ENCODE data around the gene SCD.
"Not testable (repeated sequence)": the region's sequence is repeated elsewhere in the genome, so short reads cannot be mapped to it uniquely, and the experiment has no call there.

Gene SCD

DNA sequence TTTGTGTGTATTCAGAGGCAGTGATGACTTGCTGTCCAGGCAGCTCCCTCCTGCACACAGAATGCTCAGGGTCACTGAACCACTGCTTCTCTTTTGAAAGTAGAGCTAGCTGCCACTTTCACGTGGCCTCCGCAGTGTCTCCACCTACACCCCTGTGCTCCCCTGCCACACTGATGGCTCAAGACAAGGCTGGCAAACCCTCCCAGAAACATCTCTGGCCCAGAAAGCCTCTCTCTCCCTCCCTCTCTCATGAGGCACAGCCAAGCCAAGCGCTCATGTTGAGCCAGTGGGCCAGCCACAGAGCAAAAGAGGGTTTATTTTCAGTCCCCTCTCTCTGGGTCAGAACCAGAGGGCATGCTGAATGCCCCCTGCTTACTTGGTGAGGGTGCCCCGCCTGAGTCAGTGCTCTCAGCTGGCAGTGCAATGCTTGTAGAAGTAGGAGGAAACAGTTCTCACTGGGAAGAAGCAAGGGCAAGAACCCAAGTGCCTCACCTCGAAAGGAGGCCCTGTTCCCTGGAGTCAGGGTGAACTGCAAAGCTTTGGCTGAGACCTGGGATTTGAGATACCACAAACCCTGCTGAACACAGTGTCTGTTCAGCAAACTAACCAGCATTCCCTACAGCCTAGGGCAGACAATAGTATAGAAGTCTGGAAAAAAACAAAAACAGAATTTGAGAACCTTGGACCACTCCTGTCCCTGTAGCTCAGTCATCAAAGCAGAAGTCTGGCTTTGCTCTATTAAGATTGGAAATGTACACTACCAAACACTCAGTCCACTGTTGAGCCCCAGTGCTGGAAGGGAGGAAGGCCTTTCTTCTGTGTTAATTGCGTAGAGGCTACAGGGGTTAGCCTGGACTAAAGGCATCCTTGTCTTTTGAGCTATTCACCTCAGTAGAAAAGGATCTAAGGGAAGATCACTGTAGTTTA is 15.8 kb downstream of the SCD start:
- peaks cover 7% of the 10 kb centered on the region for H3K27me3 Mint-ChIP-seq
- no peak overlapping the region for H3K4me3 Mint-ChIP-seq
- peaks cover 14% of the 10 kb centered on the region for H3K36me3 Mint-ChIP-seq
- no peak for ATAC-seq (ENCODE audit: low read depth)
- peaks cover 2% of the 10 kb centered on the region for H3K4me1 Mint-ChIP-seq
- H3K9me3 Mint-ChIP-seq, result no peaks in the 10 kb centered on the region
- no peak overlapping the region for H3K27ac Mint-ChIP-seq
- DNase-seq (ENCODE audit: low spot score in 2 of 2), result no peak

DNA sequence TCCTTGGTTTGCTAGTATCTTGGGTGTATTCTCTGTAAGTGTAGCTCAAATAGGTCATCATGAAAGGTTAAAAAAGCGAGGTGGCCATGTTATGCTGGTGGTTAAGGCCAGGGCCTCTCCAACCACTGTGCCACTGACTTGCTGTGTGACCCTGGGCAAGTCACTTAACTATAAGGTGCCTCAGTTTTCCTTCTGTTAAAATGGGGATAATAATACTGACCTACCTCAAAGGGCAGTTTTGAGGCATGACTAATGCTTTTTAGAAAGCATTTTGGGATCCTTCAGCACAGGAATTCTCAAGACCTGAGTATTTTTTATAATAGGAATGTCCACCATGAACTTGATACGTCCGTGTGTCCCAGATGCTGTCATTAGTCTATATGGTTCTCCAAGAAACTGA is 17.1 kb downstream of the SCD start:
- Mint-ChIP-seq H3K4me3 (no peak overlapping the region), H3K36me3 (peaks cover 11% of the 10 kb centered on the region), H3K27me3 (peaks cover 7% of the 10 kb centered on the region), H3K27ac (no peak overlapping the region), H3K4me1 (peaks cover 2% of the 10 kb centered on the region), H3K9me3 (no peaks in the 10 kb centered on the region)
- ATAC-seq (ENCODE audit: low read depth), result no peak
- no peak for DNase-seq (ENCODE audit: low spot score in 2 of 2)

DNA sequence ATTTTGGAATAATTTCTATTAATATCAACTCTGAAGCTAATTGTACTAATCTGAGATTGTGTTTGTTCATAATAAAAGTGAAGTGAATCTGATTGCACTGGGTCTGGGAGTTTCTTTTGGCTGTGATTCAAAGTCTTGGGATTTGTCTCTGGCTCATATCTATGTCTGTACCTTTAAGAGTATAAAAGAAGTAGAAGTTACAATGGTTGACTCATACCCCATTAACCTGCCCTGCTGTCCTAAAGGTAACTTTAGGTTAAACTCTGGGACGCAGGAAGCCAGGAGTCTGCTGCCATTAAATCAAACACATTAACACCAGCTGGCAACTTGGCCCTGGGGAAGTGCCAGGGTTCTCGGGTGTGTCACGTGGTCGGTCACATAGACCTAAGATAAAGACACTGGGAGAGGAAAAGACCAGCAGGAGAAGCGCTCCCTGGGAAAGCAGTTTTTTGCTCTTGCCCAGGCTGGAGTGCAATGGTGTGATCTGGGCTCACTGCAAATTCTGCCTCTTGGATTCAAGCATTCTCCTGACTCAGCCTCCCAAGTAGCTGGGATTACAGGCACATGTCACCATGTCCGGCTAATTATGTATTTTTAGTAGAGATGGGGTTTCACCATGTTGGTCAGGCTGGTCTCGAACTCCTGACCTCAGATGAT is 17.8 kb downstream of the SCD start:
- no peak for ATAC-seq (ENCODE audit: low read depth)
- H3K36me3 Mint-ChIP-seq, result peaks cover 9% of the 10 kb centered on the region

DNA sequence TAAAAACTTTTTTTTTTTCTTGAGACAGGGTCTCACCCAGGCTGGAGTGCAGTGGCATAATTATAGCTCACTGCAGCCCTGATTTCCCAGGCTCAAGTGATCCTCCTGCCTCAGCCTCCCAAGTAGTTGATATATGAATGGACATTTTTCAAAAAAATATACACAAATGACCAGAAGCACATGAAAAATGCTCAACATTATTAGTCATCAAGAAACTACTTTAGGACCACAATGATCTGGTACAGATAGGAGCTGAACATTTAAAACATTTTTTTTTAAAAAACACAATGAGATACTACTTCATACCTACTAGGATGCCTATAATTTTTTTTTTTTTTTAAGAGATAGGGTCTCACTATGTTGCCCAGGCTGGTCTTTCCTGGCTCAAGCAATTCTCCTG is 21.7 kb downstream of the SCD start:
- Mint-ChIP-seq H3K4me3 (no peak overlapping the region), H3K36me3 (peaks cover 2% of the 10 kb centered on the region), H3K4me1 (peaks cover 9% of the 10 kb centered on the region), H3K27ac (no peak overlapping the region), H3K27me3 (peaks cover 17% of the 10 kb centered on the region), H3K9me3 (no peaks in the 10 kb centered on the region)
- DNase-seq (ENCODE audit: low spot score in 2 of 2) (no peak), ATAC-seq (ENCODE audit: low read depth) (no peak)

More for the DNA sequence above, 17.8 kb downstream of the SCD start:
- H3K4me3 Mint-ChIP-seq, result no peak overlapping the region
- DNase-seq (ENCODE audit: low spot score in 2 of 2), result no peak
- H3K9me3 Mint-ChIP-seq, result no peaks in the 10 kb centered on the region
- no peak overlapping the region for H3K27ac Mint-ChIP-seq
- H3K4me1 Mint-ChIP-seq, result peaks cover 2% of the 10 kb centered on the region
- H3K27me3 Mint-ChIP-seq, result peaks cover 9% of the 10 kb centered on the region

DNA sequence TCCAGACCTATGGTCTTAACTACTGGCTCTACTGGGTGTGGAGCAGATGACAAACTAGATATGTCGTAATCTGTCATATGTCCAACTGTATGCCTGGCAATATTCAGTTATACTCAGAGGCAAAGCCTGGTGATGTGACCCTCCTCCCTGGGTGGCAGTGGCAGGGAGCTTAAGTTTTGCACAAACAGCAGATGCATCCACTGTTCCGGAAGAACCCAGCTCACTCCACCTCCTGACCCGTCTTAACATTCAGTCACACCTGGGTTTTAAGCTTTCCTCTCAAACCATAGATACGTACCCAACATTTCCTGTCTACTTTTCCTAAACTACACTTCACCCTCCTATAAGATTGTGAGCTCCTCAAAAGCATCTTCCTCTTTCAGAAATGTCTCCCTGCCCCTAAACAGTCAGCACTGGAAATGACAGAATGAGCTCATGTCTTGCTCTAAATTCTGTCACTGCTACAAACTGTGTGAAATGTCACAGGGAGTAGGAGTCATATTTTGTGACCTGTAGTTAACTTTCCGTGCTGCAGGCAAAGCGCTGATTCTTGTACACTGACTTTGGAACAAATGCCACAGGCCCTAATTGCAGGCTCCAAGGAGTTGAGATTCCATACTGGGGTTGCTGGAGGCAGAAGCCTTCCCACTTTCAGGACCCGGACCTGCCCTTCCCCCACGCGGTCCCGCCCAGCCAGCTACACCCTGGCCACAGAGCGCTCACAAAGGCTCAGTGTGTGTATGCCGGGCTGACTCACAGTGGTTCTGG is 23.9 kb downstream of the SCD start:
- no peak for DNase-seq (ENCODE audit: low spot score in 2 of 2)
- peaks cover 2% of the 10 kb centered on the region for H3K36me3 Mint-ChIP-seq
- H3K4me1 Mint-ChIP-seq, result peaks cover 9% of the 10 kb centered on the region
- H3K27me3 Mint-ChIP-seq, result peaks cover 17% of the 10 kb centered on the region
- H3K9me3 Mint-ChIP-seq, result no peaks in the 10 kb centered on the region
- H3K4me3 Mint-ChIP-seq, result peak overlapping the region; percentile 25
- no peak for ATAC-seq (ENCODE audit: low read depth)
- H3K27ac Mint-ChIP-seq, result no peak overlapping the region

DNA sequence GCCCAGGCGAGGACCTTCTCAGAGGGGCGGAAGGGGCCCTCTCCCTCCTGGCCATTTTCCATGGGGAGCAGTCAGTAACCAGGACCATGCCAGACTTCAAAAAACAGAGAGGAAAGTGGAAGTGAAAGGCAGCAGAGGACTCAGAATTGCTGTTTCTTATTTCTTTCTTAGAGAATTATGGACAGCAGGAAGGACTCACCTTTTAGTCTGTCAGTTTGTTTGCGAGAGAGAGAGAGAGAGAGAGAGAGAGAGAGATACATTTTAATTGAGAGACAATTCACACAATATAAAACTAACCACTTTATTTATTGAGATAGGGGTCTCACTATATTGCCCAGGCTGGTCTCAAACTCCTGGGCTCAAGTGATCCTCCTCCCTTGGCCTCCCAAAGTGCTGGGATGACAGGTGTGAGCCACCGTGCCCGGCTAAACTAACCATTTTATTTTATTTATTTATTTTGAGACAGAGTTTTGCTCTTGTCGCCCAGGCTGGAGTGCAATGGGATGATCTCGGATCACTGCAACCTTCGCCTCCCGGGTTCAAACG is 24.5 kb downstream of the SCD start:
- peaks cover 17% of the 10 kb centered on the region for H3K27me3 Mint-ChIP-seq
- ATAC-seq (ENCODE audit: low read depth) (no peak), DNase-seq (ENCODE audit: low spot score in 2 of 2) (no peak)
- peaks cover 9% of the 10 kb centered on the region for H3K4me1 Mint-ChIP-seq
- H3K4me3 Mint-ChIP-seq, result peak overlapping the region; percentile 25
- no peak overlapping the region for H3K27ac Mint-ChIP-seq
- H3K9me3 Mint-ChIP-seq, result no peaks in the 10 kb centered on the region
- peaks cover 2% of the 10 kb centered on the region for H3K36me3 Mint-ChIP-seq

DNA sequence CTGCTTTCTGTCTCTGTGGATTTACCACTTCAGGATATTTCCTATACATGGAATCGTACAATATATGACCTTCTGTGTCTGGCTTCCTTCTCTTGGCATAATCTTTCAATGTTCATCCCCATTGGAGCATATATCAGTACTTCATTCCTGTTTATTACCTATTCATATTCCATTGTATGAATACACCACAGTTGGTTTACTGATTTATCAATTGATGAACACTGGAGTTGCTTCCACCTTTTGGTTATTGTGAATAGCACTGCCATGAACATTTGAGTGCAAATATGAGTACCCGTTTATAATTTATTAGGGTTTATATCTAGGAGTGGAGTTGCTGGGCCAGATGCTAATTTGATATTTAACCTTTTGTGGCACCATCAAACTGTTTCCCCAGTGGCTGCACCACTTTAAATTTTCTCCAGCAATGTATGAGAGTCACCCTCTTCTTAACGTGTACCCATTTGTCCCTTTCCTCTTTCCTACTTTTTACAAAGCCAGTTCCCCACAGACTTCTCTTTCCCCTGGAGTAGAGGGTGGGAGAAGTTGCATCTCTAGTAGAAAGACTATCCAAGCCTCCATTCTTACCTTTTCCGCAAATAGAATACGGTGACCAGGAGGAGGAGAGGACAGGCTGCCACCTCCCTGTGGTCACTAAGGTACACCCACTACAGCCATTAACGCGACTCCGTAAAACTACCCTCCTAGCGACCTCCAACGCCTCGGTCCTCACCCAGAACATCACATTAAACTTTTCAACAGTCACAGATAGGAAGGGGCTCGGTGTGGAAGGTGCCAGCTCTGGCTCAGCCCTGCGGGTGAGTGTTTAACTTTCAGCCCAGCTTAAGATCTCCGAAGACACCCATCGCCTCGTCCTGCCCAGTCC is 25.6 kb downstream of the SCD start:
- no peak overlapping the region for H3K27ac Mint-ChIP-seq
- no peaks in the 10 kb centered on the region for H3K36me3 Mint-ChIP-seq
- peaks cover 11% of the 10 kb centered on the region for H3K27me3 Mint-ChIP-seq
- no peak overlapping the region for H3K4me3 Mint-ChIP-seq
- H3K9me3 Mint-ChIP-seq, result no peaks in the 10 kb centered on the region
- peaks cover 9% of the 10 kb centered on the region for H3K4me1 Mint-ChIP-seq
- ATAC-seq (ENCODE audit: low read depth) (no peak), DNase-seq (ENCODE audit: low spot score in 2 of 2) (peak in 1 of 2 donors; percentile 3)

DNA sequence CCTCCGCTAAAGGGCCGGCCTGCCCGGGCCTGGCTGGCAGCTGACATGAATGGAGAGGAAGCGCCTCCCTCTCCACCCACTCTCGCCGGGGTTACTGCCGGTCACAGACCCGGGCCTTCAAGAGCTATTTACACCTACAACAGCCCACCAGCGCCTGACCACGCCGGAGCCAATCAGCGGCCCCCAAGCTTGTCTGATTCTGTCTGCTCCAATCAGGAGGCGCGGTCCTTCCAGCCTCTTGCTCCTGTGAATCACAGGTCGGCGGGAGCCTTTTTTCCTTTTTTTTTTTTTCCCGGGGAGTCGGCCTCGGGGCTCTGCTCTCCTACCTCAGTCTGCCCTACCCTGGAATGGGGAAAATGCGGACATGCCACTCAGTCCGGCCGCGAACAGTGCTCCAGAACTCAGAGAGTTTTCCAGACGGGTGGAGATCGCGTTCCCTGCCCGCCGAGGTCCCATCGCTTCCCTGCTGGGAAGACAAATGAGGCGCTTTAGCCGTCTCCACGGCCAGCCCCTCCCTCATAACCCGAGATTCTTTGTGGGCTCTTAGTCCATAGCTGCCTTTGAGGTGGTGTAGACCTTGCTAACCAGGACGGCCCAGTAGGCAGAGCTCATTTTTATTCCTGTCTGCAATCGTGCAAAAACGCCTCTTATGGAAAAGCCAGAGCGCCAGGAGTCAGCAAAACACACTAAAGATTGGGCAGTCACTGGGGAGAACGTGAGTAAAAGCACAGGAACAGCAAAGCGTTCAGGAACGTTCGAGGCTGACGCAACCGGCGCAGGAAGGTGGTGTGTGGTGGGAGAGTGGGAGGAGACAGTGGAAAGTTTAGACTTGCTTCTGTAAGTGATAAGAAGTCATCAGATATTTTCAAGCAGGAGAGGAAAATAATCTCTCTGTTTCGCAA is 26.5 kb downstream of the SCD start:
- H3K27me3 Mint-ChIP-seq, result peaks cover 12% of the 10 kb centered on the region
- no peak overlapping the region for H3K4me3 Mint-ChIP-seq
- peaks cover 12% of the 10 kb centered on the region for H3K4me1 Mint-ChIP-seq
- DNase-seq (ENCODE audit: low spot score in 2 of 2), result peak; percentile 58 to 65
- ATAC-seq (ENCODE audit: low read depth), result peak; percentile 91
- no peaks in the 10 kb centered on the region for H3K36me3 Mint-ChIP-seq
- H3K27ac Mint-ChIP-seq, result no peak overlapping the region
- no peaks in the 10 kb centered on the region for H3K9me3 Mint-ChIP-seq

DNA sequence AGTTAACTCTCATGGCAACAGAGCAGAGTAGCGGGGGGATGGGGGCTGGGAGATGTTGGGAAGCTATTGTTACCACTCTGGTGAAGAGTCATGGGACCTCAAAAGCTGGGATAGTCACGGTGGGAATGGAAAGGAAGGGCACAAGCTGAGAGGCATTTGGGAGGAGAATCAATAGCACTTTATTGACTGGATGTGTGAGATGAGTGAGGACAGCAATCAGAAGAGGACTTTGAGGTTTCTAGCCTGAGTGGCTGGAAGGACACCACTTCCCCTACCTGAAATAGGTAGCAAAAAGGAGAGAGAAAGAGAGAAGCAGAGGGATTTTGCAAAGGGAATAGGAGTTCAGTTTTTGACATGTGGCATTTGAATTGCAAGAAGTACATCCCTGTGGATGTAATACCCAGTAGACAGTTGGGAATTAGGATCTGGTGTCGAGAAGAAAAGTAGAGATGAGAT is 27.2 kb downstream of the SCD start:
- no peaks in the 10 kb centered on the region for H3K36me3 Mint-ChIP-seq
- peaks cover 12% of the 10 kb centered on the region for H3K27me3 Mint-ChIP-seq
- ATAC-seq (ENCODE audit: low read depth), result no peak
- no peak overlapping the region for H3K27ac Mint-ChIP-seq
- DNase-seq (ENCODE audit: low spot score in 2 of 2), result no peak
- H3K9me3 Mint-ChIP-seq, result no peaks in the 10 kb centered on the region
- peaks cover 12% of the 10 kb centered on the region for H3K4me1 Mint-ChIP-seq
- H3K4me3 Mint-ChIP-seq, result no peak overlapping the region

DNA sequence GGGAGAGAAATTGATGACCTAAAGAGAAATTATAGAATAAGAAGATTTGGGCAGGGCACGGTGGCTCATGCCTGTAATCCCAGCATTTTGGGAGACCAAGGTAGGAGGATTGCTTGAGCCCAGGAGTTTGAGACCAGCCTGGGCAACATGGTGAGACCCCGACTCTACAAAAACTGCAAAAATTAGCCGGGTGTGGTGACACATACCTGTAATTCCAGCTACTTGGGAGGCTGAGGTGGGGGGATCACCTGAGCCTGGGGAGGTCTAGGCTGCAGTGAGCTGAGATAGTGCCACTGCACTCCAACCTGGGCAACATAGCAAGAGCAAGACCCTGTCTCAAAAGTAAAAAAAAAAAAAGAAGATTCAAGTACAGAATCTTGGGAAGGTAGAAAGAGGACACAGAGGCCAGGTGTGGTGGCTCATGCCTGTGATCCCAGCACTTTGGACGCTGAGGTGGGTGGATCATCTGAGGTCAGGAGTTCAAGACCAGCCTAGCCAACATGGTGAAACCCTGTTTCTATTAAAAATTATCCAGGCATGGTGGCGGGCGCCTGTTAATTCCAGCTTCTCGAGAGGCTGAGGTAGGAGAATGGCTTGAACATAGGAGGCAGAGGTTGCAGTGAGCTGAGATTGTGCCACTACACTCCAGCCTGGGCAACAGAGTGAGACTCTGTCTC is 27.8 kb downstream of the SCD start:
- not testable (repeated sequence) for H3K27ac Mint-ChIP-seq; H3K9me3 Mint-ChIP-seq; H3K36me3 Mint-ChIP-seq; H3K4me3 Mint-ChIP-seq; DNase-seq (ENCODE audit: low spot score in 2 of 2); H3K27me3 Mint-ChIP-seq; ATAC-seq (ENCODE audit: low read depth)
- peaks cover 12% of the 10 kb centered on the region for H3K4me1 Mint-ChIP-seq

DNA sequence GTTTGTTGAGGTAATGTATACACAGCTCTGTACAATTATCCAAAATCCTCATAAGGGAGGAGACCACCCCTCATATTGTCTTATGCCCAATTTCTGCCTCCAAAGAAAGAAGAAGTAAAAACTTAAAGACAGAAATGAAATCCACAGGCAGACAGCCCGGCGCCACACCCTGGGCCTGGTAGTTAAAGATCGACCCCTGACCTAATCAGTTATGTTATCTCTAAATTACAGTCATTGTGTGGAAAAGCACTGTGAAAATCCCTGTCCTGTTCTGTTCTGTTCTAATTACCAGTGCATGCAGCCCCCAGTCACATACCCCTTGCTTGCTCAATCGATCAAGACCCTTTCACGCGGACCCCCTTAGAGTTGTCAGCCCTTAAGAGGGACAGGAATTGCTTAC is 29.6 kb downstream of the SCD start:
- not testable (repeated sequence) for H3K9me3 Mint-ChIP-seq, H3K27ac Mint-ChIP-seq

DNA sequence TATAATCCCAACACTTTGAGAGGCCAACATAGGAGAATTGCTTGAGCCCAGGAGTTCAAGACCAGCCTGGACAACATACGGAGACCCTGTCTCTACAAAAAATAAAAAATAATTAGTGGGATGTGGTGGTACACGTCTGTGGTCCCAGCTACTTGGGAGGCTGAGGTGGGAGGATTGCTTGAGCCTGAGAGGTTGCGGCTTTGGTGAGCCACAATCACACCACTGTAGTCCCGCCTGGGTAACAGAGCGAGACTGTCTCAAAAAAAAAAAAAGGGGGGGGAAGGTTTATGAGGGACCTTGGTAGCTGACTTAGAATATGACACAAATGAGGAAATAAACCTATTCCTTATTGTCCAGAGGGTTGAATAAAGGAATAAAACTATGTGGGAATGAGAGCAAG is 30.8 kb downstream of the SCD start:
- H3K27ac Mint-ChIP-seq, result no peak overlapping the region
- DNase-seq (ENCODE audit: low spot score in 2 of 2), result peak in 1 of 2 donors; percentile 5
- peaks cover 9% of the 10 kb centered on the region for H3K4me1 Mint-ChIP-seq
- H3K36me3 Mint-ChIP-seq, result peaks cover 12% of the 10 kb centered on the region
- no peak overlapping the region for H3K4me3 Mint-ChIP-seq
- no peaks in the 10 kb centered on the region for H3K9me3 Mint-ChIP-seq
- peaks cover 17% of the 10 kb centered on the region for H3K27me3 Mint-ChIP-seq
- peak; percentile 51 for ATAC-seq (ENCODE audit: low read depth)

More for the DNA sequence above, 29.6 kb downstream of the SCD start:
- not testable (repeated sequence) for DNase-seq (ENCODE audit: low spot score in 2 of 2); H3K4me1 Mint-ChIP-seq; ATAC-seq (ENCODE audit: low read depth); H3K36me3 Mint-ChIP-seq; H3K4me3 Mint-ChIP-seq
- peaks cover 10% of the 10 kb centered on the region for H3K27me3 Mint-ChIP-seq
